Lung (tissue), 12 donors: ENCODE results near the gene INCENP. TPM values are rescaled to one million over a fixed set of nuclear protein-coding genes. Genes with fewer than 3 reads are reported as not detected.

Source experiments
- ATAC-seq: fragments of 200-7000 bp; cut with Tn5 transposase; one replicate; pipeline ENCODE4 v1.9.1; 2020; ENCODE audit warnings: moderate number of reproducible peaks; ENCODE audit not compliant: insufficient read depth, low FRiP score
- DNase-seq, 3 donors: peaks; one replicate each; pipeline ENCODE4 v3.0.0-alpha.2; 2013 to 2017
- H3K27ac ChIP-seq, 2 donors: one replicate each; pipeline ENCODE4 v1.5.1; 2013; ENCODE audit warnings: mild to moderate bottlenecking in 2 of 2, moderate library complexity in 2 of 2, control low read depth in 1 of 2, inconsistent platforms in 1 of 2, low read depth in 1 of 2, low read length in 1 of 2
- H3K27me3 ChIP-seq, 3 donors: one replicate each; pipeline ENCODE4 v1.5.1; 2013; ENCODE audit warnings: low read length in 2 of 3; ENCODE audit not compliant: control insufficient read depth in 3 of 3, insufficient read depth in 3 of 3
- H3K36me3 ChIP-seq, 4 donors: one replicate each; pipeline ENCODE4 v1.5.1; 2013; ENCODE audit warnings: low read length in 4 of 4, mild to moderate bottlenecking in 1 of 4, moderate library complexity in 1 of 4; ENCODE audit not compliant: control insufficient read depth in 4 of 4, insufficient read depth in 4 of 4
- H3K4me1 ChIP-seq, 5 donors: one replicate each; pipeline ENCODE4 v1.5.1; 2013; ENCODE audit warnings: low read length in 5 of 5, mild to moderate bottlenecking in 2 of 5, moderate library complexity in 1 of 5; ENCODE audit not compliant: control insufficient read depth in 5 of 5, insufficient read depth in 5 of 5
- H3K4me3 ChIP-seq: one replicate; pipeline ENCODE4 v1.5.1; 2013; ENCODE audit warnings: mild to moderate bottlenecking, control low read depth, moderate library complexity
- H3K9ac ChIP-seq, 2 donors: one replicate each; pipeline ENCODE4 v1.5.1; 2013; ENCODE audit warnings: low read length in 2 of 2, control low read depth in 1 of 2; ENCODE audit not compliant: insufficient read depth in 1 of 2
- H3K9me3 ChIP-seq, 4 donors: one replicate each; pipeline ENCODE4 v1.5.1; 2013; ENCODE audit warnings: low read length in 3 of 4, mild to moderate bottlenecking in 1 of 4, moderate library complexity in 1 of 4; ENCODE audit not compliant: control insufficient read depth in 4 of 4, insufficient read depth in 3 of 4
- CTCF ChIP-seq: IDR thresholded peaks from 2 replicates; pipeline ENCODE4 v1.5.1; 2012; ENCODE audit warnings: mild to moderate bottlenecking; ENCODE audit errors: control extremely low read depth, extremely low read depth
- WGBS, 2 donors: extraction: QIAGEN DNeasy Blood & Tissue Kit; methylation state at CpG; one replicate each; pipeline ENCODE4 v1.1.7; 2013; 5-methylcytosine and 5-hydroxymethylcytosine counted together
- polyA plus RNA-seq, 2 donors: library from polyadenylated mRNA; stranded (reverse); fragments of 200-250 nt; gene quantifications; one replicate each; pipeline ENCODE4 v1.2.1, GENCODE V29; 2013
- total RNA-seq, 2 donors: library from RNA; depleted of rRNA in 1 of 2; stranded (reverse); fragments of >200 nt in 1 of 2; gene quantifications; one replicate each; pipeline ENCODE4 v1.2.1, GENCODE V29; 2014 to 2021
- donor health status: control.
- donor health status: control.
- donor health status: Bipolar disorder and iron deficiency.
- donor health status: healthy.
- donor health status: DM: yes; HTN: yes; CAD: no.

The INCENP gene
- total and polyA plus RNA-seq, 4 donors, result 3.8 to 14.1 (median 10.0) TPM

DNA sequence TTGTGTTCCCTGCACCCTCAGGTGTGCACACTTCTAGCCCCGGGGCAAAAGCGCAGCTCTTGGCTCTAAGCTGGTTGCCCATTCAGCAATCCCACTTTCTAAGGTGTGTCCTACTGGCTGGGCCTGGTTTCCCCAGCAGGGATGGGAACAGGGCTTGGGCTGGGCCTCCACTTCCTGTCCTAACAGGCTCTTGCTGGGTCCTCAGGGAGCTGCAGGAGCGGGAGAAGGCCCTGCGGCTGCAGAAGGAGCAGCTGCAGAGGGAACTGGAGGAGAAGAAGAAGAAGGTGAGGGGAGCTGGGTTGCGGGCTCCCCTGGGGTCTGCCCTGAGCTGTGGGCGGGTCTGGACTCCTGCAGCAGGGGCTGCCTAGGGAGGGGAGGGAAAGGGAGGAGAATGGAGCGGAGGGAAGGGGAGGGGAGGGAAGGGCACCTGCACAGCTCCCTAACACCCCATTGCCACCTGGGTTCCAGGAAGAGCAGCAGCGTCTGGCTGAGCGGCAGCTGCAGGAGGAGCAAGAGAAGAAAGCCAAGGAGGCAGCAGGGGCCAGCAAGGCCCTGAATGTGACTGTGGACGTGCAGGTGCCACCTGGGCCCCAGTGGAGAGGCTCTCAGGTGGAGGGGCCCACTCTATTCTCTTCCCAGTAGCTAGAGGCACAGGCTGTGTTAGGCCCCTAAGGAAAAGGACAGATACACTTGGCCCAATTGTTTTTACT, 24.6 kb downstream of the INCENP start:
- Histone ChIP-seq H3K36me3 (peaks cover 0 to 63% (median 40%) of the 10 kb centered on the region in 4 donors), H3K27ac (no peak overlapping the region), H3K9me3 (peaks cover 0 to 4% (median 0%) of the 10 kb centered on the region in 4 donors), H3K9ac (no peak overlapping the region), H3K4me3 (no peak overlapping the region), H3K27me3 (no peaks in the 10 kb centered on the region), H3K4me1 (peaks cover 0 to 5% (median 0%) of the 10 kb centered on the region in 5 donors)
- DNase-seq, result peak in 1 of 3 donors; percentile 6
- no peak for TF ChIP-seq CTCF
- WGBS, 2 donors, result 87 to 94% methylated on average over 10 of the region's 10 CpGs
- ATAC-seq, result no peak

DNA sequence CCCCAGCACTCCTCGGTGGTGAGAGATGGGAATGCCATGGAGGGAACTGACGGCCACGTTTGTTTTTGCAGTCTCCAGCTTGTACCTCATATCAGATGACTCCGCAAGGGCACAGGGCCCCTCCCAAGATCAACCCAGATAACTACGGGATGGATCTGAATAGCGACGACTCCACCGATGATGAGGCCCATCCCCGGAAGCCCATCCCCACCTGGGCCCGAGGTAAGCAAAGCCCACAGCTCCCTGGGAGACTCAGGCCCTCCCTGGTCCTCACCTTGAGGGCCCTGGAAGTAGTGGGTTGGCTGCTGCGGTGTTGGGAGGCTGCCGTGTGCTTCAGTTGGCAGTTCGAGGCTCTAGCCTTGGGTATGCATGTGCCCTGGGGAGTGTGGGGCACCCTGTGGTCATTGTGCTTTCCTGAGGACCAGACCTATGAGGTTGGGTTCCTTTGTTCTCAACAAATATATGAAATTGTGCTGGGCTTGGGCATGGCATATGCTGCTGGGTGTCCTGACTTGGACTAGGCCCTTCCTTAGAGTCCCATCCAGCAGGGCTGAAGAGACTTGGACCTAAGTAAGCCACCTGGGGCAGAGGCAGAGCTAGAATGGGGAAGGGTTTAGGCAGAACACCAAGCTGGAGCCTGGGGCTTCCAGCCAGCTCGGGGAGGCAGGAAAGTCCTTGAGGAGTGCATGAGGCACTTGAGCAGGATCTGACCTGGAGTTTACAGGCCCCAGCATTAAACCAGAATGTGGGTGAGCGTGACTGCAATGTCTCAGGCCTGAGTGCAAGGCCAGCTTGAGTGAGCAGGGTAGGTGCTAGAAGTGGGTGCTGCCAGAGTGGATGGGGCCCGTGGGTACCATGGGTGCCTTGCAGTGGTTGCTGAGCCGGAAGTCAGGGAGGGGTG, 26.4 kb downstream of the INCENP start:
- no peak overlapping the region for H3K27ac ChIP-seq
- TF ChIP-seq CTCF, result no peak
- 93% methylated on average over 17 of the region's 17 CpGs for whole genome bisulfite sequencing, 2 donors
- ATAC-seq, result no peak
- H3K4me1 ChIP-seq, result no peaks in the 10 kb centered on the region
- H3K4me3 ChIP-seq, result no peak overlapping the region
- H3K27me3 ChIP-seq, result no peaks in the 10 kb centered on the region
- H3K9me3 ChIP-seq, result peaks cover 0 to 4% (median 0%) of the 10 kb centered on the region in 4 donors
- no peak overlapping the region for H3K9ac ChIP-seq
- DNase-seq, result no peak
- peaks cover 0 to 56% (median 37%) of the 10 kb centered on the region in 4 donors for H3K36me3 ChIP-seq

GRCh38 chr11:62150887-62151736, 27.3 kb downstream of the INCENP start:
- Histone ChIP-seq H3K4me3 (no peak overlapping the region), H3K9me3 (peaks cover 0 to 4% (median 0%) of the 10 kb centered on the region in 4 donors), H3K36me3 (peaks cover 0 to 50% (median 32%) of the 10 kb centered on the region in 4 donors), H3K4me1 (no peaks in the 10 kb centered on the region), H3K9ac (no peak overlapping the region), H3K27me3 (no peaks in the 10 kb centered on the region), H3K27ac (no peak overlapping the region)
- WGBS, 2 donors, result 95 to 98% methylated on average over 10 of the region's 10 CpGs
- TF ChIP-seq CTCF, result no peak
- ATAC-seq (no peak), DNase-seq (no peak)
